Measurements from ENCODE around the gene NFKBIL1.

DNA sequence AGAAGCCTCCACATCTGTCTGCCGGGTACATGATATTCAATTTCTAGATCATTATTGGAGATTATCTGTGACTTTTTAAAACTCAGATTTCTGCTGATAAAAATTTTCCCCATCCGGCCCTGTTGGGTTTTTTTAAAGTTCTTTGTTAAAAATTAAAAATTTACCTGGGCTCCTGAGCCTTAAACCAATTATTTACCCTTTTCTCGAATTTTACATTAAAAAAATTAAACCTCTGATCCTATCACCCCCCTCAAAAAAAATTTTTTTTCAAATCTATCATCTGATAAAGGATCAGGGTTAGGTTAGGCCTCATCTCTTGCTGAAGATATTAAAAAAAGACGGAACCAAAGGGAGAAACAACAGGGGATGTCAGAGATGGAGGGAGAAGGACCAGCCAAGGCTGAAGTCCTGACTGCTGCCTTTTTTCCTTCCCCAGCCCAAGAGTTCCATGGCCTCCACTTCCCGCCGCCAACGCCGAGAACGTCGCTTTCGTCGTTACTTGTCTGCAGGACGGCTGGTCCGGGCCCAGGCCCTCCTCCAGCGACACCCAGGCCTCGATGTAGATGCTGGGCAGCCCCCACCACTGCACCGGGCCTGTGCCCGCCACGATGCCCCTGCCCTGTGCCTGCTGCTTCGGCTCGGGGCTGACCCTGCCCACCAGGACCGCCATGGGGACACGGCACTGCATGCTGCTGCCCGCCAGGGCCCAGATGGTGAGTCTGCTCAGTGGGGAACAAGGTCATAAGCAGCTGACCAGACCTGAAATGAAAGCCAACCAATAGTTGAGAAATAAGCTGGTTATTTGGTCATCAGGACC lies 527 bp downstream of the NFKBIL1 start:
- TF ChIP-seq BHLHE40 (IDR thresholded peaks at IDR 0.05; ENCODE audit: borderline replicate concordance) (no peak), SUZ12 (IDR thresholded peaks at IDR 0.05) (no peak), NFRKB (IDR thresholded peaks at IDR 0.05) (no peak)
